GM13976 (cell line): ENCODE measurements around the gene MTURN.

Experiments used
- DNase-seq: peaks from one replicate; pipeline ENCODE4 v3.0.0; 2012; ENCODE audit warnings: low spot score
- CTCF ChIP-seq: IDR thresholded peaks from 2 replicates; pipeline ENCODE4 v1.5.1; 2012; ENCODE audit warnings: borderline replicate concordance, mild to moderate bottlenecking; ENCODE audit not compliant: insufficient read depth; ENCODE audit errors: extremely low read depth, missing control alignments, control extremely low read depth
- in situ Hi-C: fragments of 300-500 bp; cut with MboI; formaldehyde crosslinking; loops from one replicate; pipeline ENCODE4 v1.12.0; 2022; ENCODE audit warnings: low sequenced_read_pairs, mixed read lengths, inconsistent platforms; ENCODE audit not compliant: unreplicated experiment

MTURN gene

GRCh38 chr7:30196408-30196807 is 61.6 kb downstream of the MTURN start:
- no peak for TF ChIP-seq CTCF
- no peak for DNase-seq
- in situ Hi-C loops: no loop called here

DNA sequence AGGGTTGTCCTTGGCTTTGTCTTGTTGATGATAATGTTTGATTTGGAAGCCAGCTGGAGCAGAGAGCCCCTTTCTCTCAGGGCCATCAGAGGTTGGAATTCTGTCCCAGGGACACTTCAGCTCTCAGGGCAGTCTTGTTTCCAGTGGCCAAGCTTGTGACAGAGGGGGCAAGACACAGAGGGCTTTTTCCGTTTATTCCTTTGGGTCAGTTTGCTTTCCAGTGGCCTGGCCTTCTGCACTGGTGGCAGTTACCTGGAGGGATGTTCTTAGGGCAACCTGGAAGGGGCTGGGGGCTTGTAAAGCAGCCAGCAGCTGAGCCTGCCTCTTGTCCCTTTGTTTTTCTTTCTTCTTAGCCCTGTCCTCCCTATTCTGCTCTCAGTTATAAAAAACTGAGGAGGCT is 62.7 kb downstream of the MTURN start:
- no peak for TF ChIP-seq CTCF
- in situ Hi-C loops: no loop called here
- no peak for DNase-seq

- no peak for DNase-seq
- TF ChIP-seq CTCF: no peak
- in situ Hi-C loops: no loop called here
Observed at GRCh38 chr7:30199271-30199670, 64.5 kb downstream of the MTURN start.

DNA sequence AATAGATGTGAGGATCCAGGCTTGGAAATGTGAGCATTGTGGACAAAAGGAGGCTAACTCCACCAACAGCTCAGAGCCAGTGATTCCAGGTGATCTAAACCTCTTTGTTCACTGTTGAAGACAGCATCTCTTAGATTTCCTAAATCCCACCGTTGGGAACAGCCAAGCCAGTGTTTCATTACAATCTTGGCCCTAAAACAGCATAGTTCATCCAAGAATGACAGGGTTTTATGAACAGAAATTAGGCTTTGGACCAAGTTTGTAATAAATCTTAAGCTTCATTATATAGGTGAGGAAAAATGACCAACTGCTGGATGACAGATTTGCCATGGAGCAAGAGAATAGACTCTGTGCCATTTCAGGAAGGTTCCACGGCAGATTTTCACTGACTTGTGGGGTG is 65.8 kb downstream of the MTURN start:
- no peak for DNase-seq
- in situ Hi-C loops: no loop called here
- no peak for TF ChIP-seq CTCF

- DNase-seq: peak; percentile 22
- in situ Hi-C loops: no loop called here
- no peak for TF ChIP-seq CTCF
Observed at GRCh38 chr7:30201161-30201666, 66.4 kb downstream of the MTURN start.

DNA sequence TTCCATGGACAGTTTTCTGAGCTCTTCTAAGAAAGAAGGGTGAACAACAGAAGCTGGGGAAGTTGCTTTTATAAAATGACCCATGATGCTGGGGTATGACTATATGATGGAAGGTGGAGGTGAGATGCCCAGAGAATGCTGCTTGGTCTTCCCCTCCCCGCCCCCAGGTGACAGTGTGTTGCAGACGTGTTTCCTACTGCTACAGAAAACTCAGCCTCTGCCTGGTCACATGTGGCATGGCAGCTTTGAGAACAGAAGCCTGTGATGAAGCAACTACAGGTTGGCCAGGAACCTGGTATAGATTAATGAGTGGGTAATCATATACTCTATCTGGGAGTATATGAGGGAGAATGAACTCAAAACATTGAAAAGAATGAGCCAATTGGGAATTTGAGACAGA is 67.1 kb downstream of the MTURN start:
- in situ Hi-C loops: no loop called here
- DNase-seq: no peak
- no peak for TF ChIP-seq CTCF

- no peak for DNase-seq
- in situ Hi-C loops: no loop called here
- no peak for TF ChIP-seq CTCF
Observed at GRCh38 chr7:30202671-30203070, 67.9 kb downstream of the MTURN start.
